Uterus (tissue), 4 donors: Measurements from ENCODE around the gene IP6K1. TPM values are rescaled to one million over a fixed set of nuclear protein-coding genes. Genes with fewer than 3 reads are reported as not detected.

ENCODE experiments used
- DNase-seq, 2 donors: peaks; one replicate each; pipeline ENCODE4 v3.0.0-alpha.2; 2019 to 2020
- H3K27ac ChIP-seq, 2 donors: fragments of 200-600 bp; sonication (generic); 1 replicate in 1 of 2; 2 replicates in 1 of 2; pipeline ENCODE4 v1.5.1; 2016 to 2018
- H3K27me3 ChIP-seq, 2 donors: fragments of 200-600 bp; sonication (generic); one replicate each; pipeline ENCODE4 v1.5.1; 2018 to 2019; ENCODE audit warnings: control low read depth in 1 of 2
- H3K36me3 ChIP-seq, 2 donors: fragments of 200-600 bp; sonication (generic); one replicate each; pipeline ENCODE4 v1.5.1; 2019; ENCODE audit warnings: control low read depth in 1 of 2
- H3K4me1 ChIP-seq, 2 donors: fragments of 200-600 bp; sonication (generic); one replicate each; pipeline ENCODE4 v1.5.1; 2018 to 2019; ENCODE audit warnings: control low read depth in 1 of 2
- H3K4me3 ChIP-seq, 2 donors: fragments of 200-600 bp; sonication (generic); 1 replicate in 1 of 2; 2 replicates in 1 of 2; pipeline ENCODE4 v1.5.1; 2018 to 2019; ENCODE audit warnings: mild to moderate bottlenecking in 1 of 2
- H3K9me3 ChIP-seq, 2 donors: fragments of 200-600 bp; sonication (generic); one replicate each; pipeline ENCODE4 v1.5.1; 2019; ENCODE audit warnings: control low read depth in 1 of 2
- CTCF ChIP-seq, 4 experiments: fragments of 200-600 bp in 2 of 4; fragments of 450-650 bp in 2 of 4; sonication (generic) in 2 of 4; IDR thresholded peaks; one replicate each; pipeline ENCODE4 v1.5.1; 2016 to 2019; ENCODE audit warnings: antibody characterized with exemption in 4 of 4, mild to moderate bottlenecking in 2 of 4, moderate library complexity in 1 of 4
- POLR2A ChIP-seq, 2 donors: fragments of 450-650 bp; IDR thresholded peaks; one replicate each; pipeline ENCODE4 v1.6.1; 2016; ENCODE audit warnings: antibody characterized with exemption in 2 of 2, mild to moderate bottlenecking in 1 of 2, moderate library complexity in 1 of 2
- intact Hi-C: fragments of 100-400 bp; cut with DNase I; formaldehyde crosslinking; loops from one replicate; pipeline ENCODE4 v1.15.1; 2023; ENCODE audit warnings: low total_unique reads
- total RNA-seq, 4 donors: library from RNA; depleted of rRNA in 3 of 4; stranded (reverse); fragments of >200 nt in 3 of 4; gene quantifications; one replicate each; pipeline versions ENCODE4 v1.1.0 to v1.2.4, GENCODE V29; 2014 to 2023
- donor health status: DM: yes; HTN: yes; CAD: no.

The IP6K1 gene
- total RNA-seq, 4 donors from 2014 or later = 41.8 to 58.4 (median 50.9) TPM

- Histone ChIP-seq H3K4me1 (no peaks in the 10 kb centered on the region), H3K36me3 (no peaks in the 10 kb centered on the region), H3K4me3 (no peak overlapping the region), H3K9me3 (no peaks in the 10 kb centered on the region), H3K27me3 (no peaks in the 10 kb centered on the region), H3K27ac (no peak overlapping the region)
- peak; percentile 43 to 54 for DNase-seq
- intact Hi-C loops = loop anchor here (10.0 kb wide), 1 partner anchor 131 kb away; no protein-coding TSS in a partner anchor
- TF ChIP-seq POLR2A (IDR thresholded peaks at IDR 0.05) = no peak
- TF ChIP-seq CTCF (IDR thresholded peaks at IDR 0.05) = peak; percentile 37 to 67 (median 54)
Observed at GRCh38 chr3:49703443-49703927, 82.9 kb downstream of the IP6K1 start.

- no peaks in the 10 kb centered on the region for H3K4me1 ChIP-seq
- no peak overlapping the region for H3K4me3 ChIP-seq
- H3K27me3 ChIP-seq = no peaks in the 10 kb centered on the region
- H3K9me3 ChIP-seq = no peaks in the 10 kb centered on the region
- no peak overlapping the region for H3K27ac ChIP-seq
- intact Hi-C loops = loop anchor here (10.0 kb wide), 1 partner anchor 132 kb away; no protein-coding TSS in a partner anchor
- H3K36me3 ChIP-seq = no peaks in the 10 kb centered on the region
- TF ChIP-seq POLR2A (IDR thresholded peaks at IDR 0.05) (no peak), CTCF (IDR thresholded peaks at IDR 0.05) (no peak)
- no peak for DNase-seq
Observed at GRCh38 chr3:49702672-49703071, 83.7 kb downstream of the IP6K1 start.

GRCh38 chr3:49701388-49702077, 84.8 kb downstream of the IP6K1 start:
- no peaks in the 10 kb centered on the region for H3K4me1 ChIP-seq
- no peak for TF ChIP-seq POLR2A (IDR thresholded peaks at IDR 0.05)
- TF ChIP-seq CTCF (IDR thresholded peaks at IDR 0.05) = peak in 1 of 4 experiments; percentile 8
- H3K27me3 ChIP-seq = no peaks in the 10 kb centered on the region
- no peak for DNase-seq
- no peaks in the 10 kb centered on the region for H3K36me3 ChIP-seq
- intact Hi-C loops = loop anchor here (10.0 kb wide), 1 partner anchor 133 kb away; no protein-coding TSS in a partner anchor
- no peak overlapping the region for H3K4me3 ChIP-seq
- H3K9me3 ChIP-seq = no peaks in the 10 kb centered on the region
- no peak overlapping the region for H3K27ac ChIP-seq

GRCh38 chr3:49700453-49701128, 85.8 kb downstream of the IP6K1 start:
- no peak for TF ChIP-seq CTCF (IDR thresholded peaks at IDR 0.05)
- no peak for TF ChIP-seq POLR2A (IDR thresholded peaks at IDR 0.05)
- H3K4me3 ChIP-seq = no peak overlapping the region
- H3K36me3 ChIP-seq = no peaks in the 10 kb centered on the region
- no peaks in the 10 kb centered on the region for H3K27me3 ChIP-seq
- DNase-seq = no peak
- no peaks in the 10 kb centered on the region for H3K4me1 ChIP-seq
- H3K27ac ChIP-seq = no peak overlapping the region
- intact Hi-C loops = loop anchor here (10.0 kb wide), 1 partner anchor 134 kb away; no protein-coding TSS in a partner anchor
- H3K9me3 ChIP-seq = no peaks in the 10 kb centered on the region

- Histone ChIP-seq H3K4me3 (no peak overlapping the region), H3K36me3 (no peaks in the 10 kb centered on the region), H3K27me3 (no peaks in the 10 kb centered on the region), H3K4me1 (no peaks in the 10 kb centered on the region), H3K9me3 (no peaks in the 10 kb centered on the region), H3K27ac (no peak overlapping the region)
- intact Hi-C loops = loop anchor here (10.0 kb wide), 1 partner anchor 135 kb away; no protein-coding TSS in a partner anchor
- no peak for DNase-seq
- TF ChIP-seq POLR2A (IDR thresholded peaks at IDR 0.05) = no peak
- TF ChIP-seq CTCF (IDR thresholded peaks at IDR 0.05) = no peak
Observed at GRCh38 chr3:49700014-49700413, 86.3 kb downstream of the IP6K1 start.
